Measurements from ENCODE around the gene CDK18.

- TF ChIP-seq CTCF (conservative IDR thresholded peaks at IDR 0.05; ENCODE audit: low read depth, low read length), result no peak
- no peak for TF ChIP-seq EZH2 (IDR thresholded peaks at IDR 0.05; ENCODE audit: borderline replicate concordance, low read depth, low read length, poor library complexity, severe bottlenecking)
Observed at GRCh38 chr1:205454903-205455335, 49.5 kb upstream of the CDK18 start.
